GM18508 (cell line): ENCODE data around the gene PXK.

Experiments
- ATAC-seq: cut with Tn5 transposase; IDR thresholded peaks from one replicate; pipeline ENCODE4 v1.9.1; 2021; ENCODE audit warnings: moderate number of reproducible peaks; ENCODE audit not compliant: insufficient read depth, unreplicated experiment

The PXK gene

GRCh38 chr3:58441514-58442450 is 109.1 kb downstream of the PXK start:
- ATAC-seq = no peak

GRCh38 chr3:58452176-58452575 is 119.5 kb downstream of the PXK start:
- no peak for ATAC-seq

GRCh38 chr3:58459160-58459559 is 126.5 kb downstream of the PXK start:
- no peak for ATAC-seq

GRCh38 chr3:58462829-58463180 is 130.1 kb downstream of the PXK start:
- no peak for ATAC-seq

- no peak for ATAC-seq
Measured at GRCh38 chr3:58463181-58463941, 130.7 kb downstream of the PXK start.

- ATAC-seq = no peak
Measured at GRCh38 chr3:58463942-58464271, 131.2 kb downstream of the PXK start.

- ATAC-seq = no peak
Measured at GRCh38 chr3:58464866-58465265, 132.2 kb downstream of the PXK start.

GRCh38 chr3:58466899-58467563 is 134.3 kb downstream of the PXK start:
- no peak for ATAC-seq

- ATAC-seq = no peak
Measured at GRCh38 chr3:58469096-58469495, 136.4 kb downstream of the PXK start.

GRCh38 chr3:58470363-58471024 is 137.8 kb downstream of the PXK start:
- ATAC-seq = no peak

GRCh38 chr3:58471025-58471887 is 138.6 kb downstream of the PXK start:
- ATAC-seq = no peak

- ATAC-seq = no peak
Measured at GRCh38 chr3:58473275-58473674, 140.6 kb downstream of the PXK start.

GRCh38 chr3:58474348-58474911 is 141.7 kb downstream of the PXK start:
- ATAC-seq = no peak

- no peak for ATAC-seq
Measured at GRCh38 chr3:58474967-58475578, 142.4 kb downstream of the PXK start.
